Loucy (cell line): Measurements from ENCODE around the gene TMEM60.

Experiments
- H2AFZ ChIP-seq: fragments of 200-600 bp; sonication (generic); 2 replicates; pipeline ENCODE4 v1.6.0; 2016; ENCODE audit warnings: antibody characterized with exemption, mild to moderate bottlenecking, low read length, moderate library complexity
- H3F3A ChIP-seq: fragments of 200-600 bp; 2 replicates; pipeline ENCODE4 v1.6.0; 2016; ENCODE audit warnings: antibody characterized with exemption, low read depth, mild to moderate bottlenecking
- H3K27me3 ChIP-seq: fragments of 200-600 bp; sonication (generic); 2 replicates; pipeline ENCODE4 v1.6.1; 2014; ENCODE audit warnings: low read length, mild to moderate bottlenecking; ENCODE audit not compliant: insufficient read depth, poor library complexity, severe bottlenecking
- H3K36me3 ChIP-seq: fragments of 200-600 bp; sonication (generic); 2 replicates; pipeline ENCODE4 v1.6.1; 2016; ENCODE audit warnings: low read length; ENCODE audit not compliant: insufficient read depth
- H3K4me1 ChIP-seq: fragments of 200-600 bp; sonication (generic); 2 replicates; pipeline ENCODE4 v1.5.1; 2014; ENCODE audit warnings: low read length, mild to moderate bottlenecking; ENCODE audit not compliant: insufficient read depth, poor library complexity, severe bottlenecking
- H3K4me2 ChIP-seq: fragments of 200-600 bp; sonication (generic); 2 replicates; pipeline ENCODE4 v1.6.0; 2014; ENCODE audit warnings: antibody characterized with exemption, low read length, low read depth, mild to moderate bottlenecking; ENCODE audit not compliant: poor library complexity, severe bottlenecking
- H3K4me3 ChIP-seq: fragments of 200-600 bp; sonication (generic); 2 replicates; pipeline ENCODE4 v1.5.1; 2014; ENCODE audit warnings: low read length, mild to moderate bottlenecking, mixed read lengths; ENCODE audit not compliant: poor library complexity, severe bottlenecking
- H3K79me2 ChIP-seq: fragments of 200-600 bp; sonication (generic); 2 replicates; pipeline ENCODE4 v1.6.1; 2014; ENCODE audit warnings: low read length; ENCODE audit not compliant: insufficient read depth
- H3K9ac ChIP-seq: fragments of 200-600 bp; sonication (generic); 2 replicates; pipeline ENCODE4 v1.6.0; 2014; ENCODE audit warnings: mild to moderate bottlenecking, low read depth, low read length, moderate library complexity; ENCODE audit not compliant: poor library complexity, severe bottlenecking
- H3K9me2 ChIP-seq: fragments of 200-600 bp; sonication (generic); replicated peaks from 2 replicates; pipeline ENCODE4 v1.6.1; 2016; ENCODE audit warnings: low read depth, low read length, mixed read lengths
- H3K9me3 ChIP-seq: fragments of 200-600 bp; sonication (generic); 2 replicates; pipeline ENCODE4 v1.6.1; 2014; ENCODE audit warnings: mild to moderate bottlenecking, antibody characterized with exemption, low read length, low read depth; ENCODE audit not compliant: insufficient read depth
- H4K20me1 ChIP-seq: fragments of 200-600 bp; sonication (generic); 2 replicates; pipeline ENCODE4 v1.6.0; 2014; ENCODE audit warnings: antibody characterized with exemption, low read length, mild to moderate bottlenecking; ENCODE audit not compliant: insufficient read depth, poor library complexity, severe bottlenecking
- CTCF ChIP-seq: fragments of 200-600 bp; sonication (generic); conservative IDR thresholded peaks from 2 replicates; pipeline ENCODE4 v1.5.1; 2014; ENCODE audit warnings: mild to moderate bottlenecking, antibody characterized with exemption, low read length
- EZH2phosphoT487 ChIP-seq: fragments of 200-600 bp; IDR thresholded peaks from 2 replicates; pipeline ENCODE4 v1.6.1; 2018; ENCODE audit warnings: antibody characterized with exemption, mild to moderate bottlenecking, moderate library complexity, borderline replicate concordance

Gene TMEM60

GRCh38 chr7:77826300-77826699 is 28.1 kb upstream of the TMEM60 start:
- H2AFZ ChIP-seq, result no peak overlapping the region

GRCh38 chr7:77825131-77825530 is 26.9 kb upstream of the TMEM60 start:
- Histone ChIP-seq H3K4me2 (no peak overlapping the region), H3K79me2 (peaks cover 68% of the 10 kb centered on the region)

More at GRCh38 chr7:77826300-77826699, 28.1 kb upstream of the TMEM60 start:
- Histone ChIP-seq H4K20me1 (peaks cover 4% of the 10 kb centered on the region), H3K9ac (no peak overlapping the region), H3F3A (no peaks in the 10 kb centered on the region), H3K36me3 (no peaks in the 10 kb centered on the region), H3K9me3 (peaks cover 7% of the 10 kb centered on the region), H3K79me2 (peaks cover 68% of the 10 kb centered on the region), H3K4me3 (no peak overlapping the region), H3K9me2 (no peaks in the 10 kb centered on the region), H3K4me1 (peaks cover 14% of the 10 kb centered on the region), H3K27me3 (no peaks in the 10 kb centered on the region), H3K4me2 (no peak overlapping the region)
- TF ChIP-seq EZH2phosphoT487 (no peak), CTCF (no peak)

GRCh38 chr7:77824636-77825035 is 26.4 kb upstream of the TMEM60 start:
- Histone ChIP-seq H3K9ac (no peak overlapping the region), H3K4me1 (peaks cover 14% of the 10 kb centered on the region), H2AFZ (no peak overlapping the region), H3K4me3 (no peak overlapping the region), H3K9me2 (no peaks in the 10 kb centered on the region), H3K36me3 (peaks cover 5% of the 10 kb centered on the region; the same call in 1 of the 2 replicates), H3K9me3 (peaks cover 19% of the 10 kb centered on the region), H3K27me3 (no peaks in the 10 kb centered on the region), H3K4me2 (no peak overlapping the region), H3F3A (no peaks in the 10 kb centered on the region), H4K20me1 (no peaks in the 10 kb centered on the region), H3K79me2 (peaks cover 67% of the 10 kb centered on the region)
- TF ChIP-seq EZH2phosphoT487, result no peak

More at GRCh38 chr7:77825131-77825530, 26.9 kb upstream of the TMEM60 start:
- Histone ChIP-seq H3K27me3 (no peaks in the 10 kb centered on the region), H3K9me3 (peaks cover 19% of the 10 kb centered on the region), H3K9me2 (no peaks in the 10 kb centered on the region), H3F3A (no peaks in the 10 kb centered on the region), H3K4me3 (no peak overlapping the region), H3K9ac (no peak overlapping the region), H3K36me3 (peaks cover 3% of the 10 kb centered on the region; the same call in 1 of the 2 replicates), H4K20me1 (no peaks in the 10 kb centered on the region), H2AFZ (no peak overlapping the region), H3K4me1 (peaks cover 14% of the 10 kb centered on the region)
- TF ChIP-seq CTCF (no peak), EZH2phosphoT487 (no peak)

- Histone ChIP-seq H3K79me2 (peaks cover 64% of the 10 kb centered on the region), H3K36me3 (peaks cover 5% of the 10 kb centered on the region; the same call in 1 of the 2 replicates), H4K20me1 (no peaks in the 10 kb centered on the region), H3K9me2 (no peaks in the 10 kb centered on the region), H3K9ac (no peak overlapping the region), H3K4me2 (no peak overlapping the region), H3F3A (no peaks in the 10 kb centered on the region), H2AFZ (no peak overlapping the region), H3K4me1 (peaks cover 14% of the 10 kb centered on the region), H3K9me3 (peaks cover 19% of the 10 kb centered on the region), H3K27me3 (no peaks in the 10 kb centered on the region), H3K4me3 (no peak overlapping the region)
- TF ChIP-seq EZH2phosphoT487, result no peak
- no peak for TF ChIP-seq CTCF
These were observed 25.6 kb upstream of the TMEM60 start for GRCh38 chr7:77823787-77824186.
